DOHH2 (cell line): ENCODE measurements around the gene SNX2.
"Not testable (repeated sequence)": the region's sequence is repeated elsewhere in the genome, so short reads cannot be mapped to it uniquely, and the experiment has no call there.

ENCODE experiments used
- H3F3A ChIP-seq: fragments of 200-600 bp; sonication (generic), shearing (Covaris generic); 2 replicates; pipeline ENCODE4 v1.6.0; 2016; ENCODE audit warnings: antibody characterized with exemption, mild to moderate bottlenecking; ENCODE audit not compliant: control insufficient read depth, insufficient read depth
- H3K27ac ChIP-seq: fragments of 200-600 bp; sonication (generic); 2 replicates; pipeline ENCODE4 v1.5.1; 2014; ENCODE audit warnings: low read depth, mild to moderate bottlenecking, low read length, moderate library complexity
- H3K27me3 ChIP-seq: fragments of 200-600 bp; sonication (generic); 2 replicates; pipeline ENCODE4 v1.6.1; 2014; ENCODE audit warnings: mild to moderate bottlenecking, low read length, mixed read lengths; ENCODE audit not compliant: control insufficient read depth
- H3K36me3 ChIP-seq: fragments of 200-600 bp; sonication (generic); 2 replicates; pipeline ENCODE4 v1.6.1; 2014; ENCODE audit warnings: mild to moderate bottlenecking, low read length, moderate library complexity, mixed read lengths; ENCODE audit not compliant: control insufficient read depth
- H3K4me1 ChIP-seq: fragments of 200-600 bp; sonication (generic); 2 replicates; pipeline ENCODE4 v1.6.1; 2014; ENCODE audit warnings: mild to moderate bottlenecking, low read length, mixed read lengths; ENCODE audit not compliant: control insufficient read depth
- H3K4me2 ChIP-seq: fragments of 200-600 bp; sonication (generic); 2 replicates; pipeline ENCODE4 v1.6.0; 2014; ENCODE audit warnings: mild to moderate bottlenecking, low read length, moderate library complexity
- H3K4me3 ChIP-seq: fragments of 200-600 bp; sonication (generic); 2 replicates; pipeline ENCODE4 v1.5.1; 2014; ENCODE audit warnings: mild to moderate bottlenecking, low read length, mixed read lengths
- H3K79me2 ChIP-seq: fragments of 200-600 bp; sonication (generic); 2 replicates; pipeline ENCODE4 v1.6.1; 2014; ENCODE audit warnings: mild to moderate bottlenecking, low read length, mixed read lengths; ENCODE audit not compliant: control insufficient read depth
- H3K9me2 ChIP-seq: fragments of 200-600 bp; sonication (generic); replicated peaks from 2 replicates; pipeline ENCODE4 v1.6.1; 2014; ENCODE audit warnings: mild to moderate bottlenecking, low read length, mixed read lengths; ENCODE audit not compliant: control insufficient read depth
- H3K9me3 ChIP-seq: fragments of 200-600 bp; sonication (generic); 2 replicates; pipeline ENCODE4 v1.6.1; 2014; ENCODE audit warnings: antibody characterized with exemption, low read length, mixed read lengths; ENCODE audit not compliant: control insufficient read depth, insufficient read depth
- H4K20me1 ChIP-seq: fragments of 200-600 bp; sonication (generic); 2 replicates; pipeline ENCODE4 v1.6.0; 2014; ENCODE audit warnings: low read depth, mild to moderate bottlenecking, antibody characterized with exemption, low read length, moderate library complexity; ENCODE audit not compliant: control insufficient read depth, insufficient read depth
- EZH2phosphoT487 ChIP-seq: fragments of 200-600 bp; sonication (generic); IDR thresholded peaks from 2 replicates; pipeline ENCODE4 v1.6.1; 2017; ENCODE audit warnings: borderline replicate concordance, mild to moderate bottlenecking, antibody characterized with exemption, low read length, moderate library complexity, mixed read lengths
- TF ChIP-seq, protein P1 (sequence below): fragments of 200-600 bp; sonication (generic); IDR thresholded peaks from one replicate; pipeline ENCODE4 v1.5.1; 2014; ENCODE audit warnings: antibody characterized with exemption, mild to moderate bottlenecking, low read depth, low read length; ENCODE audit not compliant: poor library complexity, severe bottlenecking

SNX2 gene

DNA sequence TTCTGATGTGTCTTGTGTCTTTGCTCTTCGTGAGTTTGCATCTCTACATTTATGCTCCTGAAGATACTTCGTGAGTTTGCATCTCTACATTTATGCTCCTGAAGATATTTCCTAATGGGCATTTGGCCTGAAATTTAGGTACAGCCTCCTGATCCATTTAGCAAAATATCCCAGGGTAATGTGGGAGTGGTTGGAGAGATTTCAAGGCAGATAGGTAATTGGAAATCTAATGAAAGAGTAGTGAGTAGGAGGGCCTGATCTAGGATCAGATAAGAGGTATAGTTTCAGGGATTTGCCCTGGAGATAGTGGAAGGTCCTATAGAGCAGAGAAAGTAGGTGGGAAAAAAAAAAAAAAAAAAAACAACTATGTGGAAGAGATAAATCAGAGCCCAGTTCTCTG, 14.6 kb upstream of the SNX2 start:
- Histone ChIP-seq H3K36me3 (no peaks in the 10 kb centered on the region), H3K4me2 (no peak overlapping the region), H3K27me3 (no peaks in the 10 kb centered on the region), H3K9me2 (no peaks in the 10 kb centered on the region), H3K4me3 (no peak overlapping the region), H3K4me1 (no peaks in the 10 kb centered on the region), H3K79me2 (no peaks in the 10 kb centered on the region), H3K9me3 (no peaks in the 10 kb centered on the region), H3F3A (no peaks in the 10 kb centered on the region), H3K27ac (no peak overlapping the region), H4K20me1 (no peaks in the 10 kb centered on the region)
- TF ChIP-seq EZH2phosphoT487: no peak
- TF ChIP-seq, protein P1, sequence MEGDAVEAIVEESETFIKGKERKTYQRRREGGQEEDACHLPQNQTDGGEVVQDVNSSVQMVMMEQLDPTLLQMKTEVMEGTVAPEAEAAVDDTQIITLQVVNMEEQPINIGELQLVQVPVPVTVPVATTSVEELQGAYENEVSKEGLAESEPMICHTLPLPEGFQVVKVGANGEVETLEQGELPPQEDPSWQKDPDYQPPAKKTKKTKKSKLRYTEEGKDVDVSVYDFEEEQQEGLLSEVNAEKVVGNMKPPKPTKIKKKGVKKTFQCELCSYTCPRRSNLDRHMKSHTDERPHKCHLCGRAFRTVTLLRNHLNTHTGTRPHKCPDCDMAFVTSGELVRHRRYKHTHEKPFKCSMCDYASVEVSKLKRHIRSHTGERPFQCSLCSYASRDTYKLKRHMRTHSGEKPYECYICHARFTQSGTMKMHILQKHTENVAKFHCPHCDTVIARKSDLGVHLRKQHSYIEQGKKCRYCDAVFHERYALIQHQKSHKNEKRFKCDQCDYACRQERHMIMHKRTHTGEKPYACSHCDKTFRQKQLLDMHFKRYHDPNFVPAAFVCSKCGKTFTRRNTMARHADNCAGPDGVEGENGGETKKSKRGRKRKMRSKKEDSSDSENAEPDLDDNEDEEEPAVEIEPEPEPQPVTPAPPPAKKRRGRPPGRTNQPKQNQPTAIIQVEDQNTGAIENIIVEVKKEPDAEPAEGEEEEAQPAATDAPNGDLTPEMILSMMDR: no peak

DNA sequence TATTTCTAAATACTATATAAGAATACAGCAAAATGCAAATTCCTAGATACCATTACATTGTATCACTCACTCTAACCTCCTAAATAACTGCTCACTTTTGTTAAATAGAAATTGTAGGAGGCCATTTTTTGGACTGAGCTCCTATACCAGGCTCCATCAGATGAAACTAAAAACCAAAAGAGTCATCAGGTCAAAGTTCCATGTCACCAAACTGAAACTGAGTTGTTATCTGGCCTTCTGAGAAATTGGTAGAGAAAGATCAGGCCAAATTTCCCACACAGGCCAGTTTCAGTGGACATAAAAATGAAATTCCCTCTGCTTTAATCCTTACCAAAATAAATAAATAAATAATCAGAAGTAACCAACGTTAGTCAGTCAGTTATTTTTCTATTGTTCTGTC, 13.8 kb upstream of the SNX2 start:
- no peaks in the 10 kb centered on the region for H3K9me3 ChIP-seq
- H3K27me3 ChIP-seq: no peaks in the 10 kb centered on the region
- no peak overlapping the region for H3K27ac ChIP-seq
- no peak overlapping the region for H3K4me2 ChIP-seq
- H3K4me1 ChIP-seq: no peaks in the 10 kb centered on the region
- H4K20me1 ChIP-seq: no peaks in the 10 kb centered on the region
- no peaks in the 10 kb centered on the region for H3F3A ChIP-seq
- H3K9me2 ChIP-seq: no peaks in the 10 kb centered on the region
- no peaks in the 10 kb centered on the region for H3K36me3 ChIP-seq
- TF ChIP-seq EZH2phosphoT487: no peak
- TF ChIP-seq, protein P1: no peak
- no peak overlapping the region for H3K4me3 ChIP-seq
- H3K79me2 ChIP-seq: no peaks in the 10 kb centered on the region

DNA sequence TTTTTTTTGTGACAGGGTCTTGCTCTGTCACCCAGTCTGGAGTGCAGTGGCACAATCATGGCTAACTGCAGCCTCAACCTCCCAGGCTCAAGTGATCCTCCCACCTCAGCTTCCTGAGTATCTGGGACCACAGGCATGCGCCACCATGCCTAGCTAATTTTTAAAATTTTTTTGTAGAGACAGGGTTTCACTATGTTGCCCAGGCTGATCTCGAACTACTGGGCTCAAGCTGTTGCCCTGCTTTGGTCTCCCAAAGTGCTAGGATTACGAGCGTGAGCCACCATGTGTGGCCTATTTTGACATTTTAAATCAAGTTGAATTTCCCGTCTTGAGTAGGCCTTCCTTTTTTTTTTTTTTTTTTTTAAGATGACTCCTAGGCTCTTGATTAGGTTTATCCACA, 13.0 kb upstream of the SNX2 start:
- not testable (repeated sequence) for H3K4me2 ChIP-seq, H3K27ac ChIP-seq, H3K36me3 ChIP-seq, H3K27me3 ChIP-seq, H3F3A ChIP-seq, H3K79me2 ChIP-seq, H3K9me3 ChIP-seq, H3K4me3 ChIP-seq, H4K20me1 ChIP-seq, H3K4me1 ChIP-seq, H3K9me2 ChIP-seq

DNA sequence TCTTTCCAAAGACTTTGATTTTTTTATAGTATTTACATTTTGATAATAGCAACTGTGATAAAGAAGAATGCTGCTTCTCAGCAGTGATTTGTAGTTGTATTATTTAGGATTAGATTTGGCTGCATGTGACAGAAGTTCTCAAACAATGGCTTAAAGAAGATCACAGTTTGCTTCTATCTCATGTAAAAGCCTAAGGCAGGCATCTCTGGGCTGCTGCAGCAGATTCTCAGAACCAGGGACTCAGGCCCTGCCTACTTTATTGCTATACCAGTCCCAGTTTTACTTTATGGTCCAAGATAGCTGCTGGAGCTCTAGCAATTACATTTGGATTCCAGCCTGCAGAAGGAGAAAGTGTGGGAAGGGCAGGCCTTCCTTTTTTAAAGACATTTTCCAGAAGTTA, 8.8 kb upstream of the SNX2 start:
- TF ChIP-seq, protein P1: no peak
- TF ChIP-seq EZH2phosphoT487: no peak

More for the DNA sequence above, 8.8 kb upstream of the SNX2 start:
- Histone ChIP-seq H3K27ac (no peak overlapping the region), H3K27me3 (0 out of 2 replicates have a peak, but pooled peaks cover 4% of the 10 kb centered on the region), H3K79me2 (no peaks in the 10 kb centered on the region), H3K9me3 (no peaks in the 10 kb centered on the region), H3K36me3 (no peaks in the 10 kb centered on the region), H3K9me2 (no peaks in the 10 kb centered on the region), H3K4me2 (no peak overlapping the region), H3K4me3 (no peak overlapping the region), H3F3A (no peaks in the 10 kb centered on the region), H3K4me1 (no peaks in the 10 kb centered on the region), H4K20me1 (no peaks in the 10 kb centered on the region)
